ENCODE data around the gene RIPOR1. TPM values are rescaled to one million over a fixed set of nuclear protein-coding genes. Genes with fewer than 3 reads are reported as not detected.

The RIPOR1 gene
- total and polyA plus RNA-seq, 2 of the 4 experiments (the other 2 are of a cell fraction): 9.5 to 41.3 TPM

DNA sequence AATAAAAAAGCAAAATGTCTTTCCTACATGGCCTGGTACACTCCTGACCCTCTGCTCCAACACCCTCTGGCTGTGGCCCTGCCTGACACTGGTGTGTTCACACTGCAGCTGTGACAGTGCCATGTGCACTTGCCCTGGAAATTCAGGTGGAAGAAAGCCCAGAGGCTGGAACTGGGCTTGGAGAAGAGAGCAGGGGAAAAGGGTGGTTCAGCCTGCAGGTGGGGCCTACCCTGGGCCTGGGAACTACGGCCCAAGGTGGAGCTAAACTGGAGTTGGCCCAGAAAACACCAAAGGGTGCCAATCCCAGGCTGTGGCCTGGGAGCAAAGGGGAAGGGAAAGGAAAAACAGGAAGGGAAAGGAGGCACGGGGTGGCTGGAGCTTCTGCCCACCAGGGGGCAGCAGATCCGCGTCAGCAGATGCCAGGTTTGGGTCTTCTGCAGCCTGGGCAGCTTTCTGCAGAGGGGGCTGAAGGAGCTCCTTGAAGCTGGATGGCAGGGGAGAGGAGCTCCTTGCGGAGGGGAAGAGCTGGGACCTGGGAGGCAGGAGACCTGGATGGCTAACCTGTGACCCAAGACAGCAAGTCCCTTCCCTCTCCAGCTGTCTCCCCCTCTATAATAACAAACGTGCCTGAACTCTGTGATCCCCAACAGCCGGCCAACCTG lies 18.3 kb downstream of the RIPOR1 start:
- Histone ChIP-seq H4K91ac (ENCODE audit: insufficient read depth, low read depth, low read length) (no peak overlapping the region), H2AK9ac (replicated peaks; ENCODE audit: low read depth, low read length, poor library complexity) (peak overlapping the region; percentile 34), H2AFZ (replicated peaks; ENCODE audit: low read length, poor library complexity) (peak overlapping the region; percentile 4), H4K20me1 (ENCODE audit: insufficient read depth, low read length) (peaks cover 48% of the 10 kb centered on the region), H3K36me3 (ENCODE audit: control insufficient read depth, insufficient read depth, low read length) (peaks cover 61% of the 10 kb centered on the region), H3K79me1 (ENCODE audit: low read depth in 1 of 2, low read length in 2 of 2) (peaks cover 3 to 41% of the 10 kb centered on the region in 2 experiments; a peak in 3 of 4 replicates), H3K14ac (replicated peaks; ENCODE audit: low read depth, low read length) (no peak overlapping the region), H3K9ac (ENCODE audit: low read depth, low read length) (no peak overlapping the region), H3K9me3 (ENCODE audit: control insufficient read depth, insufficient read depth, low read length) (no peaks in the 10 kb centered on the region), H2AK5ac (ENCODE audit: low read depth, low read length) (no peak overlapping the region), H3K9me1 (ENCODE audit: insufficient read depth, low read length) (peaks cover 5% of the 10 kb centered on the region; the same call in 1 of the 2 replicates), H4K5ac (ENCODE audit: low read depth, low read length) (no peak overlapping the region), H2BK120ac (ENCODE audit: low read depth, low read length) (no peak overlapping the region), H3K23ac (ENCODE audit: low read depth, low read length) (no peak overlapping the region), H3K4me2 (ENCODE audit: low read depth, low read length) (no peak overlapping the region), H4K8ac (ENCODE audit: low read depth in 2 of 2, low read length in 2 of 2) (no peak overlapping the region), H3K18ac (ENCODE audit: low read depth, low read length) (no peak overlapping the region), H3K4me1 (ENCODE audit: control insufficient read depth, insufficient read depth, low read length) (no peaks in the 10 kb centered on the region), H3K4me3 (ENCODE audit: insufficient read depth, low read depth, low read length) (no peak overlapping the region), H2BK20ac (ENCODE audit: low read depth, low read length) (no peak overlapping the region), H2BK5ac (ENCODE audit: low read depth, low read length, poor library complexity, severe bottlenecking) (no peak overlapping the region), H3K56ac (ENCODE audit: extremely low read depth, insufficient read depth, low read length) (no peak overlapping the region), H3K4ac (ENCODE audit: low read depth, low read length) (no peak overlapping the region), H2BK15ac (ENCODE audit: low read depth, low read length) (no peak overlapping the region), H3K27me3 (ENCODE audit: control insufficient read depth, insufficient read depth, low read length) (no peaks in the 10 kb centered on the region), H3K27ac (ENCODE audit: insufficient read depth, low read length) (no peak overlapping the region)
- peak; percentile 87 for TF ChIP-seq RAD21 (IDR thresholded peaks at IDR 0.05; ENCODE audit: low read length)
- TF ChIP-seq CTCF (conservative IDR thresholded peaks at IDR 0.05; ENCODE audit: low read depth, low read length): peak; percentile 91
- no peak for TF ChIP-seq FOS (IDR thresholded peaks at IDR 0.05; ENCODE audit: low read depth, low read length)
- no peak for TF ChIP-seq MAFK (IDR thresholded peaks at IDR 0.05; ENCODE audit: low read depth, low read length)
- peak; percentile 92 for TF ChIP-seq SMC3 (IDR thresholded peaks at IDR 0.05; ENCODE audit: low read depth, low read length)
- no peak; the same call in 1 of the 2 replicates for TF ChIP-seq MAZ (IDR thresholded peaks at IDR 0.05; ENCODE audit: borderline replicate concordance, low read depth, low read length)
- POLR2A ChIA-PET (ENCODE audit: unreplicated experiment): no interaction called here
- BruUV-seq (replicated peaks): no TSS peak
- CTCF ChIA-PET: interaction anchor here (0.6 to 1.3 kb wide), 13 partner anchors 9 to 365 kb away, joined by 3 to 8 read pairs (median 4); partner anchors contain the start of genes CARMIL2 and CTCF
- ATAC-seq (ENCODE audit: low read depth): peak; percentile 70
- peak; percentile 57 for DNase-seq
- in situ Hi-C loops (cut with MboI; ENCODE audit: low sequenced_read_pairs): loop anchor here (25.0 kb wide), 1 partner anchor 390 kb away; the partner anchor contains the start of genes CTRL, LCAT and PSMB10
- WGBS, 2 experiments (ENCODE audit: extremely low coverage in 2 of 2, insufficient read length in 1 of 2): 0% methylated on average over 1 of the region's 7 CpGs; no CpG with 5 or more reads in 1 of the 2 experiments
- intact Hi-C loops (cut with micrococcal nuclease): loop anchor here (1.0 kb wide), 1 partner anchor 97 kb away; no protein-coding TSS in a partner anchor
- dilution Hi-C loops (cut with HindIII; ENCODE audit: low sequenced_read_pairs, unreplicated experiment): no loop called here

Measured in IMR-90 (cell line).